Astrocyte (in vitro differentiated cells and primary cell): ENCODE measurements around the gene NGB.

ENCODE experiments used
- CTCF ChIP-seq: IDR thresholded peaks from 2 replicates; pipeline ENCODE4 v1.5.1; 2011; ENCODE audit warnings: low read depth, mild to moderate bottlenecking, inconsistent platforms, low read length, moderate library complexity; ENCODE audit not compliant: insufficient read depth
- EZH2 ChIP-seq: IDR thresholded peaks from 2 replicates; pipeline ENCODE4 v1.6.1; 2012; ENCODE audit warnings: mild to moderate bottlenecking, low read length, inconsistent platforms; ENCODE audit not compliant: insufficient read depth

GRCh38 chr14:77238356-77238755 is 32.6 kb downstream of the NGB start:
- TF ChIP-seq CTCF, result no peak
- TF ChIP-seq EZH2, result no peak
